Suprapubic skin (tissue), 3 donors: ENCODE results near the gene ARFGAP1.

Experiments
- CTCF ChIP-seq, 2 donors: fragments of 200-600 bp in 1 of 2; fragments of 450-650 bp in 1 of 2; sonication (generic) in 1 of 2; IDR thresholded peaks; one replicate each; pipeline ENCODE4 v1.5.1; 2016 to 2019; ENCODE audit warnings: antibody characterized with exemption in 2 of 2, mild to moderate bottlenecking in 1 of 2, moderate library complexity in 1 of 2
- EP300 ChIP-seq: sonication (generic); formaldehyde crosslinking; IDR thresholded peaks from one replicate; pipeline ENCODE4 v1.6.1; 2017; ENCODE audit warnings: antibody characterized with exemption

DNA sequence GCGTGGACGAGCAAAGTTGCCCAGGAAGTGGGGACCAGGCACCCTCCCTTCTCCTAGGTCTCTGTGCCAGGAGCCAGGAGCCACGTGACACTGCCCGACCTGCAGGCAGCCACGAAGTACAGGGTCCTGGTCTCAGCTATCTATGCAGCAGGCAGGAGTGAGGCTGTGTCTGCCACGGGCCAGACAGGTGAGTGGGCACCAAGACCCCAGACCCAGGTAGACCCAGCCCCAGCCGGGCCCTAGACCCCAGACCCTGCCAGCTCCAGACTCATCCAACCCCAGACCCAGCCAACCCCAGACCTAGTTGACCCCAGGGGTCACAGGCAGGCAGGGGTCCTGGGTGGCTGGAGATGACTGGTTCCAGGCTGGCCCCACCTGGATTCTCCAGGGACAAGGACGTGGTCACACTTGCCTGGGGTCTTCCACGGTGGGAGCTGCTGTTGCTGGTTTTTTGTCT, 41.4 kb downstream of the ARFGAP1 start:
- TF ChIP-seq CTCF (IDR thresholded peaks at IDR 0.05): no peak
- TF ChIP-seq EP300: no peak
